Activated CD4-positive, CD25-positive, alpha-beta regulatory T cell treated with anti-CD3 and anti-CD28 coated beads, Interleukin-2, amount 50 U/mL, for 72 hours (primary cell): ENCODE data around the gene FRRS1.
"Not testable (repeated sequence)": the region's sequence is repeated elsewhere in the genome, so short reads cannot be mapped to it uniquely, and the experiment has no call there.

ENCODE experiments used
- DNase-seq: peaks from one replicate; pipeline ENCODE4 v3.0.0; 2021

Gene FRRS1, protein sequence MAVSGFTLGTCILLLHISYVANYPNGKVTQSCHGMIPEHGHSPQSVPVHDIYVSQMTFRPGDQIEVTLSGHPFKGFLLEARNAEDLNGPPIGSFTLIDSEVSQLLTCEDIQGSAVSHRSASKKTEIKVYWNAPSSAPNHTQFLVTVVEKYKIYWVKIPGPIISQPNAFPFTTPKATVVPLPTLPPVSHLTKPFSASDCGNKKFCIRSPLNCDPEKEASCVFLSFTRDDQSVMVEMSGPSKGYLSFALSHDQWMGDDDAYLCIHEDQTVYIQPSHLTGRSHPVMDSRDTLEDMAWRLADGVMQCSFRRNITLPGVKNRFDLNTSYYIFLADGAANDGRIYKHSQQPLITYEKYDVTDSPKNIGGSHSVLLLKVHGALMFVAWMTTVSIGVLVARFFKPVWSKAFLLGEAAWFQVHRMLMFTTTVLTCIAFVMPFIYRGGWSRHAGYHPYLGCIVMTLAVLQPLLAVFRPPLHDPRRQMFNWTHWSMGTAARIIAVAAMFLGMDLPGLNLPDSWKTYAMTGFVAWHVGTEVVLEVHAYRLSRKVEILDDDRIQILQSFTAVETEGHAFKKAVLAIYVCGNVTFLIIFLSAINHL

GRCh38 chr1:99766378-99766800 is at the start of gene FRRS1:
Gene FRRS1 (minus strand): TSS chr1:99766635. CDS start chr1:99748768, 17,867 bp downstream.
- peak; percentile 32 for DNase-seq

DNA sequence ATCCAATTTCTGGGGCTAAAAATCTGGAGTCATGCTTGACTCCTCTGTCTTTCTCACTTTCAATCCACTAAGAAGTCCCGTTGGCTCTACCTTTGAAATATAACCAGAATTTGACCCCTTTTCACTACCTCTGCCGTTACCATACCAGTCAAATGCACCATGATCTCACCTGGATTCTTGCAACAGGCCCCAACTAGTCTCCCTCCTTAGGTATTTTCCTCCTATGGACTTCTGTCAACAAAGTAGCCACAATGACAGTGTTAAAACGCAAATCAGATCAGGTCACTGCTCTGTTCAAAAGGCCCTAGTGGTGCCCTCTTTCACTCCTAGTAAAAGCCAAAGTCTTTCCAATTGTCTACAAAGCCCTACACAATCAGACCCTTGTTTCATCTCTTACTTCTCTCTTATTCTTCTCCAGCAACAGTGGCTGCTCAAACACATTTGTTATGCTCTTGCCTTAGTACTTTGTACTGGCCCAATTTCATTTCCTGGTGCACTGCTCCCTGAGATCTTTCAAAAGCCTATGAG is 48.0 kb upstream of the FRRS1 start:
- no peak for DNase-seq

DNA sequence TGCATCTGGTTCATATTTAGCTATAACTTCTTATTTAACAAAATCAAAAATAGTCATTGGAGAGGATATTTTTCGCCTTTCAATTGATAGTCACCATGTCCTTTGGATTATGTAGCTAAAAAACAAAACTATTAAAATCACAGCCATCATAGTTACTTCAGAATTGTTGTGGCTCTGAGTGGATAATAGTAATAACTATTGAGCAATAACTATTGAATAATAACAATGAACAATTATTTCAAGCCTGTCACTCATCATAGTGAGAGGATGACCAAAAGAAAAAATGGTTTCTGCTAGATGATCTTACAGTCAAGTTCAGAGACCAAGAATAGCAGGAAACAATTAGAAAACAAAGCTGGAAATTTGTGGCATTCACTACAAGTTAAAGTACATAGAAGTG is 45.3 kb upstream of the FRRS1 start:
- no peak for DNase-seq

DNA sequence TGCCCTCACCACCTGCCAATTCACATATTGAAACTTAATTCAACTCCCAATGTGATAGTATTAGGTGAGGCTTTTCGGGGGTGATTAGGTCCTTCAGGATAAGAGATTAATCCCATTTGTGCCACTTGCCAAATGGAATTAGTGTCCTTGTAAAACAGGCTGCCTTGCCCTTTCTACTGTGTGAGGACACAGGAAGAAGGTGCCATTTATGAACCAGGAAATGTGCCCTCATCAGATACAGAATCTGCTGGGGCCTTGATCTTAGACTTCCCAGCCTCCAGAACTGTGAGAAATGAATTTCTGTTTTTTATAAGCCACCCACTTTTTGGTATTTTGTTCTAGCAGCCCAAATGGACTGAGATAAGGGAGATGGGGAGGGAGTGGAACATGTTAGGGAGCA is 44.6 kb upstream of the FRRS1 start:
- no peak for DNase-seq

- DNase-seq, result no peak
These were observed 42.1 kb upstream of the FRRS1 start for GRCh38 chr1:99808391-99809115.

GRCh38 chr1:99806882-99807281 is 40.4 kb upstream of the FRRS1 start:
- DNase-seq, result no peak

DNA sequence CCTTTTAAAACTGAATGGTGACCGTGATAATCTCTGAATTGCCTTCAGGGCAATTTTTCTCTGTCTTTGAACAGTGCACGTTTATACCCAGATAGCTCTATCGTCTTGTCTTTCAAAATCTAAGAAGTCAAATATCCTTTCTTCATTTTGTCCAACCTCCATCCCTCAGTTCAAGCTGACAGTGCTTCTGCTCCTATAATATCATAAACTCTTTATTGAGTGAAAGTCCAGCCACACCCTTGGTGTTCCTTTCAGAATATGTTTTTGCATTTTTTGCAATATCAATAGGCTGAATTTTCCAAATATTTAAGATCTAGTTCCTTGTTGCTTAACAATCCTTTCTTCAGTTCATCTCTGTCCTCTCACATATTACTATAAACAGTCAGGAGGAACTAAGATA is 35.1 kb upstream of the FRRS1 start:
- no peak for DNase-seq

GRCh38 chr1:99793861-99794260 is 27.4 kb upstream of the FRRS1 start:
- not testable (repeated sequence) for DNase-seq

GRCh38 chr1:99789715-99790114 is 23.3 kb upstream of the FRRS1 start:
- no peak for DNase-seq

GRCh38 chr1:99788896-99789295 is 22.5 kb upstream of the FRRS1 start:
- no peak for DNase-seq

- DNase-seq, result no peak
These were observed 20.5 kb upstream of the FRRS1 start for GRCh38 chr1:99786751-99787501.

DNA sequence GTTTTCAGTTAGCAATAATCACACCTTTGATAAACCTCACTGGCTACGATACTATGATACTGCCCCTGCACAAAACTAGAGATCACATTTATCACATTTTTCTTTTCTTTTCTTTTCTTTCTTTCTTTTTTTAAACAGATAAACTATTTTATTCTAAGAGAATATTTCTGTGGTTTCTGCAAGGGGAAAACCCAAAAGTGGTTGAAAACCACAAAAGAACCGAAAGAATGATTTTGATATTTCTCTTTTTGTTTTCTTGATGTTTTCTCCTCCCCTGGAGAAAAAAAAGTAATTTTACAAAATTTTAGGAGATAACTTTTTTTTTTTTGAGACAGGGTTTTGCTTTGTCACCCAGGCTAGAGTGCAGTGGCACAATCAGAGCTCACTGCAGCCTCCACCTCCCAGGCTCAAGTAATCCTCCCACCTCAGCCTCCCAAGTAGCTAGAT is 18.4 kb upstream of the FRRS1 start:
- DNase-seq, result no peak

DNA sequence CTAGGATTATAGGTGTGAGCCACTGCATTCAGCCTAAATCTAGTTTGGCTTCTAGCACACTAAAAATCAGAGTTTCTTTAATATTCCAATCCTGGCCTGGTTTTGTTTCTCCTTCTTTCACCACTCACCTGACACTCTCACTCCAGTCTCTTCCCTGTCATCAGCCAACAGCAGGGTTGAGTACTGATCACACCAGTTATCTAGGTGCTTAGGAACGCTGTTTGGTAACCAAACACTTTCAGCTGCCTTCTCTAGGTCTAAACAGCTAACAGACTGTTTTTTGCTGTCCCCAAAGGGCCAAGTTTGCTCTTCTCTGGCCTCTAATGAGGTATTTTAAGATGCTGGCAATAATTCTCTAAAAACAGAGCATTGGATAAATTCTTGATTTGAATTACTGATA is 17.7 kb upstream of the FRRS1 start:
- no peak for DNase-seq

GRCh38 chr1:99782920-99783319 is 16.5 kb upstream of the FRRS1 start:
- no peak for DNase-seq

GRCh38 chr1:99782397-99782796 is 16.0 kb upstream of the FRRS1 start:
- DNase-seq, result no peak

DNA sequence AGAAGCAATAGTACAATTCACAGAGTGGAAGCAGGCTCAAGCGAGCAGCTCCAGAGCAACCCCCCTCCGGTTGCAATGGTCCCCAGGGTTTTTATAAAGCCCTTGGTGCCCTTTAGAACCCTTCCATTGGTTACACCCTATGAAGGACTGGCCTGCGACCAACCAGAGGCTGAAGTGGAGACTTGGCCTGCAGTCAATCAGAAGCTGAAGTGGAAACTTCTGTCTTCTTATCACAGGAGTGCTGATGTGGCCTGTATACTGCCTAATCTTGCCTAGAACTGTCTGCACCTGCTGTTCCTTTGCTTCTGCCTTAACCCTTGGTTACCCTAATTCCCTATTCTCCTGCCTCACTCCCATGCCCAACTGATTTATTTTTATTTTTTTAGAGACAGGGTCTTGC is 15.4 kb upstream of the FRRS1 start:
- no peak for DNase-seq

GRCh38 chr1:99777752-99778151 is 11.3 kb upstream of the FRRS1 start:
- no peak for DNase-seq

DNA sequence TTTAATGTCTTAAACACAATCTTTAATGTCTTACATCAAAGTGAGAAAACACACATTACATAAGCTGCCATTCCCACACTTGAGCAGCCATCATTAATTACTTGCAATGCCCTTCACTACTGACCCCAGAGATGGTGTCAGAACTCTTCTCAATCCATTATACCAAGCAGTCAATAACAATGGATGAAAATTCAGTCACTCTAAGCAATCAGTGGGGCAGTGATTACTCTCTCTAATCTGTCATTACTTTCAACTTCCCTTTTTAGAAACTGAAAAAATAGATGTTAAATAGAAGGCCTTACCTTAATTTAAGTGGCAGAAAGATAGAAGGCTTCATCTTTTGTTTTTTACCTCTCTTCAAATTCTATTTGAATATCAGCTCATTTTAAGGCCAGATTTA is 9.7 kb upstream of the FRRS1 start:
- DNase-seq, result no peak

DNA sequence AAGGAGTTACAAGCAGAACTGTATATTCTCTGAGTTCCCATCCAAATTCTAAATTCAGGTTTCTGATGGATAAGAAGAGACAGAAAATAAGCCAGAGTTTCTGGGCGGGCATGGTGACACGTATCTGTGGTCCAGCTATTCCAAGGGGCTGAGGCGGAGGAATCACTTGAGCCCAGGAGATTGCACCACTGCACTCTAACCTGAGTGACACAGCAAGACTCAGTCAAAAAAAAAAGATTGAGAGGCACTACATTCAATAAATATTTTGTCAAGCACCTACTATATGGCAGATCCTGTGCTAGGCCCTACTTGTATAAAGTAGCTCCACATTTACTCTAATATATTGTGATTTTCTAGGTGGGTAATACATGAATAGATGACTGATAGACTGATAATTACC is 6.4 kb upstream of the FRRS1 start:
- DNase-seq, result no peak

DNA sequence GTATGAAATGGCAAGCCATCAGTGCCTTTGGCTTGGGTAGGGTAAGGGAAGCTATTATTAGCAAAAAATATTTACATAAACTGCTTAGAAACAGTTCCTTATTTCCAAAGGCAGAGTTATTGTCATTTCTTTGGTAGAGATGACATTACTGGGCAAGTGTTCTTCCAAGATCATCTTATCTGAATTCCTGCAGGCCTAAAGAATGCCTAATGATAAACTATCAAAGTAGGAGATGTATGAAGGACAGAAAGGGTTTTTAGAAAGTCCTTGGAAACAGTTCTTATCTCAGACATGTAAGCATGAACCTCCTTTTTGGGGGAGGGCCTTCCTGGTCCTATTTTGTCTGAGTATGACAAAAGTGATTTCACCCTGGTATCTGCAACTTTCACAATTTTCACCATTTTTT is 5.1 kb upstream of the FRRS1 start:
- no peak for DNase-seq

GRCh38 chr1:99768524-99769245 is 2.2 kb upstream of the FRRS1 start:
- no peak for DNase-seq

GRCh38 chr1:99768104-99768503 is 1.7 kb upstream of the FRRS1 start:
- DNase-seq, result no peak
